NCI-H2227 (cell line): ENCODE measurements around the gene PHETA2.
"Not testable (repeated sequence)": the region's sequence is repeated elsewhere in the genome, so short reads cannot be mapped to it uniquely, and the experiment has no call there.

Experiments
- DNase-seq: peaks from one replicate; lab custom pipeline; 2025; ENCODE audit not compliant: unreplicated experiment; lab: John Stamatoyannopoulos, UW

Gene PHETA2

GRCh38 chr22:42069801-42070516 is 4.1 kb upstream of the PHETA2 start:
- no peak for DNase-seq

GRCh38 chr22:42070517-42071422 is 3.3 kb upstream of the PHETA2 start, which contains the start of gene NAGA:
NAGA (minus strand) TSS chr22:42070812; CDS start chr22:42070297, 515 bp downstream.
- DNase-seq = peak; percentile 95

DNA sequence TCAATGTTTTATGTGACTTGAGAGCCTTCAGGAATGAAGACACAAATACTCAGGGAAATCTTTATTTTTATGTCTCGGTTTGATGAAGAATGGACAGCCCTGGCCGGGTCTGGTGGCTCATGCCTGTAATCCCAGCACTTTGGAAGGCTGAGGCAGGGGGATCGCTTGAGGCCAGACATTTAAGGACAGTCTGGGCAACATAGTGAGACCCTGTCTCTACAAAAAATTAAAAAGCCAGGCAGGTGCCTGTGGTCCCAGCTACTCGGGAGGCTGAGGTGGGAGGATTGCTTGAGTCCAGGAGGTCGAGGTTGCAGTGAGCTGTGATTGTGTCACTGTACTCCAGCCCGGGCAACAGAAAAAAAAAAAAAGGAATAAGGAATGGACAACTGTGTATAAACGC is 2.5 kb upstream of the PHETA2 start:
- not testable (repeated sequence) for DNase-seq

DNA sequence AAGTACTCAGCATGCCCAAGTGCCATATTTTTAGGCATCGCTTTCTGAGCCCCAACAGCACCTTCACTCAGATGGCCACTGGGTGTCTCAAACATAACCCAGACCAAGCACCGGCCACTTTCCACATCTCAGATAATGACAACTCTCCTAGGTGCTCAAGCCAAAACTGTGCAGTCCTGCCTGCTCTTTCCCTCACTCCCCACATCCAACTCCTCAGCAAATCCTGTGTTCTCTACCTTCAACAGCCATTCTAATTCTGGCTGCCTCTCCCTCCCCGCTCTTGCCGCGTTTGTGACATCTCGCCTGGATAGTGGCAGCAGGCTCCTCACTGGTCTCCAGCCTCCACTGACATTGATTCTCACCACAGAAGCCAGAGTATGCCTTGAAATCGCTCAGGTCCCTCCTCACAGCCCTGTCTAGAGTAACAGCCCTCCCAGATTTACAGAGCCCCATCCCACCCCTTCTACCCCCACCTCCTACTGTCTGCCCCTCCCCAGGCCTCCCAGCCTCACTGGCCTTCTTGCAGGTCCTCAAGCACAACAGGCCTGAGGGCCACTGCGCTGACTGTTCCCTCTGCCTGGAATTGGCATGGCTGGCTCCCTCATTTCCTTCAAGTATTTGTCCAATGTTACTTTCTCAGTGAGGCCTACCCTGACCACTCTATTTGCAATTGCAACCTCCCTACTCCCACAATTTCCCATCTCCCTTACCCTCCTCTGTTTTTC is 1.3 kb upstream of the PHETA2 start:
- DNase-seq = no peak

- no peak for DNase-seq
Observed at GRCh38 chr22:42073621-42074041, 417 bp upstream of the PHETA2 start.

GRCh38 chr22:42074846-42075676 is 1.0 kb downstream of the PHETA2 start:
- no peak for DNase-seq

DNA sequence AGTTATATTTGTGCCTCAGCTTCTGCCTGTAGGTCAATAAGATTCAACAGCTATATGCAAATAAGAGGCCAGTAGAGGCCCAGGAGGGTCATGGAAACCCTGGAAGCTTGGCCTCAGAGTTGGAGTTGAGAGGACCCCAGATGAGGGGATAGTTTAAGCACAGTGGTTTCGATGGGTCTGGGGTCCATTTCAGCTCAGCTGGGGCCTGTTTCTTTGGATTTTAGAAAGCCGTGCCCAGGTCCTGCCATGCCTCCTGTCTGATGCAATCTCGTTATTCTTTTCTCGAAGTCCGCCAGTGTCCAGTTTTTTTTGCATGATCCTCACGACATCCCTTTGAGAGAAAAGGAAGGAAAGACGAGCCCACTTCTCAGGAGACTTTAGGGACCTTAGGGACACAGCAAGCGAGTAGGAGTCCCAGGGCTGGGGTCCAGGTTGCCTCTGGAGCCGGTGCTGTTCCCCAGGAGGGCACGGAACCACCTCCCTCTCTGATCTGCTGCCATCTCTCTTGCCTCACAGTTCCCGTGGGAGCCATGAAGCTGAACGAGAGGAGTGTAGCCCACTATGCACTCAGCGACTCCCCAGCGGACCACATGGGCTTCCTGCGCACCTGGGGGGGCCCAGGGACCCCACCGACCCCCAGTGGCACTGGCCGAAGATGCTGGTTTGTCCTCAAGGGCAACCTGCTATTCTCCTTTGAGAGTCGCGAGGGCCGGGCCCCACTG is 2.9 kb downstream of the PHETA2 start:
- DNase-seq = no peak

GRCh38 chr22:42077486-42078125 is 3.6 kb downstream of the PHETA2 start:
- no peak for DNase-seq

- no peak for DNase-seq
Observed at GRCh38 chr22:42078469-42079318, 4.6 kb downstream of the PHETA2 start.

DNA sequence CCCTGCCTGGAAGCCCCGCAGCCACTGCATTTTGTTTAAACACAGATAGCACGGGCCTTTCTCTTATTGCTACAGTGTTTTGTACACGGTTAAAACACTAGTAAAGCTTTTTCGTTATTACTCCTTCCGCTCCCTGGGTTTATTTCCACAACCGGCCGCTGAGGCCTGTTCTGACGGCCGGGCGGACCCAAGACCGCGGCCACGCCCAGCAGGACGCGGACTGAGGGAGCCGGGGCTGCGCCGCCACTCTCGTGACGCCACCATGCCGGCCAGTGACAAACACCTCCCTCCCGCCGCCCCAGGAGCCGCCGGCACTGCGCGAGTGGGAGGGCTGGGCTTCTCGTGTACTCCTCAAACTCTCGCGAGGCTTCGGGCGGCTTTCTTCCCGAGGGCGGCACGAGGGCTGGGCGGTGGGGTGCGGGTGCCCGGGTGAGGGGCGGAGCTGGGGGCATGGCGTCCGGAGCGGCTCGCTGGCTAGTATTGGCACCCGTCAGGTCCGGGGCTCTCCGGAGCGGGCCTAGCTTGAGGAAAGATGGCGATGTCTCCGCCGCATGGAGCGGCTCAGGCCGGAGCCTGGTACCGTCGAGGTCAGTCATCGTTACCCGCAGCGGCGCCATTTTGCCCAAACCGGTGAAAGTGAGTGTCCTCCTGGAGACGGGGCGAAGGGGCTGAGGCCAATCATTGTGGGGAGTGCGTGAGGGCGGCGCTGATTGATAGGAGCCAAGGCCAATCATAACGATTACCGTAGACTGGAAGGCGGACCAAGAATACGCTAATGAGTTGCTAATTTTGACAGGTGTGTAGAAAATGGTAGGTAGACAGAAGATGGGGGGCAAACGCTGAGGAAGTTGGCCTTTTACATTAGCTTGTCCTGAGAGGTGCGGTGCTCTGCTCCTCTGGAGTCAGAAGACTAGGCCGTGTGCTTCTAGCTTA is 5.5 kb downstream of the PHETA2 start, which contains the start of gene SMDT1:
SMDT1 (plus strand) TSS at position 382 of the 933 bp plus-strand sequence; CDS start at position 451, 69 bp downstream.
- peak; percentile 97 for DNase-seq

GRCh38 chr22:42080287-42080686 is 6.2 kb downstream of the PHETA2 start:
- DNase-seq = peak; percentile 21

DNA sequence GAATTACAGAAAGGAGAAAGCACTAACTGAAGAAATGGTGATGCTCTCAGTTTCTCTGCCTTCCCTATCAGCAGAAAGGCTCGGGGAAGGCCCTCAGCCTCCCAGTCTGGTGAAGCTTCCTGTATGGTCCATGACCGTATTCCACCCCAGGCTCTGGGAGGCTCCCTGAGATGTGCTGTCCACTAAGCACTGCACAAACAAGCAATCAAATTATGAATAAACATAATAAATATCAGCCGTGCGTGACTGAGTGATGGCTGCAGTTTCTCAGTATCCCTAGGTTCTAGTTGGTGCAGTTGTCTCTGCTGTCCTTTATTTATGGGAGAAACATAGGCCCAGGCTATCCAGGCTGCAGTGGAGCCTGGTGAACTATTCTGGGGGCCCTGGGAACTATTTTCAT is 9.1 kb downstream of the PHETA2 start:
- no peak for DNase-seq

GRCh38 chr22:42084874-42085273 is 10.8 kb downstream of the PHETA2 start:
- DNase-seq = no peak

- DNase-seq = no peak
Observed at GRCh38 chr22:42086051-42086450, 12.0 kb downstream of the PHETA2 start.

- DNase-seq = peak; percentile 97
Observed at GRCh38 chr22:42090596-42091454, 16.8 kb downstream of the PHETA2 start, which contains the start of gene NDUFA6. NDUFA6 (minus strand) TSS chr22:42090772; CDS start chr22:42090744, 28 bp downstream.

DNA sequence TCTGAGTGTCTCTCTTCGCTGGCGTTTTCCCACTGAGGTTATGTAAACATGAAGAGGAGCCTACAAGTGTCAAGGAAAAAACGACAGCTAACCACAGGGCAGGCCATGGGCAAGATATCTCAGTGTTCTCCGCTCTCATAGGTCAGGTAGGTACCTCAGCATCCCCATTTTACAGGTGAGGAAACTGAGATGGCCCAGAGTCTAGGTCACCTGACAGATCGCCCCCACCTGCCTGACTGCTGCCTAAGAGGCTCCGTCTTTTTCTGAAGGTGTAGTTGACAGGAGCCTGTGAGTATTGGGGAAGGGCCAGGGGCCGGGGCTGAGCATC is 17.4 kb downstream of the PHETA2 start:
- no peak for DNase-seq
